ENCODE data around the gene YIPF1. TPM values are rescaled to one million over a fixed set of nuclear protein-coding genes. Genes with fewer than 3 reads are reported as not detected.

The YIPF1 gene
- 14.1 TPM for total RNA-seq

- DNase-seq, result peak; percentile 95
These were observed at the start of gene YIPF1 for GRCh38 chr1:53889304-53890298. YIPF1 (minus strand) TSS chr1:53889797; CDS start chr1:53888937, 860 bp downstream.

- DNase-seq, result no peak
These were observed 48.7 kb upstream of the YIPF1 start for GRCh38 chr1:53938136-53938830.

- DNase-seq, result no peak
These were observed 46.8 kb upstream of the YIPF1 start for GRCh38 chr1:53936430-53936829.

DNA sequence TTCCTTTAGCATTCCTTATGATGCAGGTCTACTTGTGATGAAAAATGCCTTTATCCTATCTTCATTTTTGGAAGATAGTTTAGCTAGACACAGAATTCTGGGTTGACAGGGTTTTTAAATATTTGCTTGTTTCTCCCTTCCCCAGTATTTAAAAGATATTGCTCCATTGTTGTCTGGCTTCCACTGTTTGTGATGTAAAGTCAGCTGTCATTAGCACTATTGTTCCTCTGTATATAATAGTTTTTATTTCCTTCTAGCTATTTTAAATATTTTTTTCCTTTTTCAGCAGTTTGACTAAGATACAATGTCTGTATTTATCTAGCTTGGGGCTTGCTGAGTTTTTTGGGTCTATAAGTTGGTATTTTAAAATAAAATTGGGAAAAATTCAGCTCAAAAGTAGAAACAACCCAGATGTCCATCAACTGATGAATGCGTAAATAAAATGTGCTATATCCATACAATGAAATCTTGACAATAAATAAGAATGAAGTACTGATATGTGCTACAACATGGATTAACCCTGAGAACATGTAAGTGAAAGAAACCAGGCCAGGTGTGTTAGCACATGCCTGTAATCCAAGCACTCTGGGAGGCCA, 44.7 kb upstream of the YIPF1 start:
- DNase-seq, result no peak

- no peak for DNase-seq
These were observed 41.9 kb upstream of the YIPF1 start for GRCh38 chr1:53931523-53931922.

DNA sequence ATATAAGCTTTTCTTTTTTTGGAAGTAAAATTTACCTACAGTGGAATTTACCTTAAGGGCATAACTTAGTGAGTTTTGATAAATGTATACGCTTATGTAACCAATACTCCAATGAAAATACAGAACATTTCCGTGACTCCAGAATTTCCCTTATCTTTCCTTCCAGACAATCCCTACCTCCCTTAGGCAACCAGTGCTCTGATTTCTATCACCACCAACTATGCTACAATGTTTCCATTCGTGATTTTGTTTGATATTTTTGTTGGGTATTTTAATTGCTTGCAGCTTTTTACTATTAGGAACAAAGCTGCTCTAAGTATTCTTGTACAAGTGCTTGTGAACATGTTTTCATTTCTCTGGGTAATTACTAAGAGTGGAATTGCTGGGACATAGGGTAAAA, 41.3 kb upstream of the YIPF1 start:
- DNase-seq, result no peak

DNA sequence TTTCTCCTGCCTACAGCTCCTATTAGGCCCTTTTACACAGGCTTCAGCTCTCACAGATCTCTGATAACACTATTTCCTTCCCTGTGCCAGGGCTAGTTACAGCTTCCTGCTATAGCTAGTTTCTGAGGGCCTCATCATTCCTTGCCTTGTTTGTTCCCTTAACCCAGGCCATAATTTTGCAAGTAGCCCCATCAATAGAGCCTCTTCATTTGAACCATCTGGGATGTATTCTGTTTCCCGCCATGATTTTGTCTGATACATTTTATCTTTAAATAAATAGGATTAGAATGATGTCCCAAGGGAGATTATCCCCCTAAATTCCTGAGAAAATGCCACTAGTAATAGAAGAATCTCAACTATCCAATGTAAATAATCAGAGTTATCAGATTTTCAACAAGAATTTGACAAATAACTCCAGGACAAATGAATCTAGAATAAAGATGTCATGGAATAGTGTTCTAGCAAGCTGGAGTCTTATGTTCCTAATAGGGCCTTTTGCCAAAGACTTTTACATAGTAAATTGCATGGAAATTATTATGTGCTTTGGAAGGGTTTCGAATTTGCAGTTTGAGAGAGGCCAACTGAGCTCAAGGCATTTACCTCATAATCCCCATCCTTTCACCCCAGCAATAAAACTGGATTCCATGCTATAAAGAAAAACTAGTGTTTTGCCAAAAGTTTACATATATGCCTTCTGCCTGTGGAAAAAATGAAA, 39.8 kb upstream of the YIPF1 start:
- no peak for DNase-seq

GRCh38 chr1:53927376-53927881, 37.8 kb upstream of the YIPF1 start:
- no peak for DNase-seq

DNA sequence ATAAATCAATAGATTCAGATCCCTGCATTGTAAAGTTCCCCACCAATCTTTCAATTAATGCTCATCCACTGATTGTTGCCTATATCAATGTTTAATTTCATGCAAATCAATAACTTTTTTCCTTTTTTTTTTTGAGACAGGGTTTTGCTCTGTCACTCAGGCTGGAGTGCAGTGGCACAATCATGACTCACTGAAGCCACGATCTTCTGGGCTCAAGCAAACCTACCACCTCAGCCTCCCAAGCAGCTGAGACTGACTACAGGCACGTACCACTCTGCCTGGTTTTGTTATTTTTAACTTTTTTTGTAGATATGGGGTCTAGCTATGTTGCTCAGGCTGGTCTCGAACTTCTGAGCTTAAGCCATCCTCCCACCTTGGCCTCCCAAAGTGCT, 30.1 kb upstream of the YIPF1 start:
- DNase-seq, result no peak

DNA sequence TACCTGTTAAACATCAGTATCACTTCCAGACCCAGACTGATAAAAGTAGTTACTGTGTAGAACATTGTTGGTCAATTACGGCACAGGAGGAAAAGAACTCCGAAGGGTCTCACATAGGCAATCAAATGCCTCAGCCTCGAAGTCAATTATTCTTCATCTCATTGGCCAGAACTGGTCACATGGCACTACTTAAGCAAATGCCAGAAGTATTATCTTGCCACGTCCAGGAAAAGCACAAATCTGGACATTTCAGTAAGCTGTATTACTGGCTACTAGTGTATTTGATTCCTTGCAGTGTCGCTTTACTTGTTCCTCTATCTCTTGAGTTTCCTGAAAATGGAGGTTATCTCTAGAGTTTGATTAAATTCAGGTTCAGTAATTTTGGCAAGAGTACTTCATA, 28.7 kb upstream of the YIPF1 start:
- no peak for DNase-seq

GRCh38 chr1:53913352-53914033, 23.9 kb upstream of the YIPF1 start:
- DNase-seq, result no peak

DNA sequence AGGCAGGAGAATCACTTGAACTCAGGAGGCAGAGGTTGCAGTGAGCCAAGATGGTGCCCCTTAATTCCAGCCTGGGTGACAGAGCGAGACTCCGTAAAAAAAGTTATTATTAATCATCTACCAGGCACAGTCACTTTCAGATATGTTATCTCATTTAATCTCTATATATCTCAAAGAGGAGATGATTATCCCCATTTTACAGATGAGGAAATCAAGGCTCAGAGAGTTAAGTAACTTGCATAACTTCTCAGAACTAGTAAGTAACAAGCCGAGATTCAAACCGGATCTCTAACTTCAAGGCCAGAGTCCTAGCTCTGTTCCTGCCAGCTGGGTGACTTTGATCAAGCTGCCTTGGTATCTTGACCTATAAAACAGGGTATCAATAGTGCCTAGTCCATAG, 21.8 kb upstream of the YIPF1 start:
- DNase-seq, result no peak

DNA sequence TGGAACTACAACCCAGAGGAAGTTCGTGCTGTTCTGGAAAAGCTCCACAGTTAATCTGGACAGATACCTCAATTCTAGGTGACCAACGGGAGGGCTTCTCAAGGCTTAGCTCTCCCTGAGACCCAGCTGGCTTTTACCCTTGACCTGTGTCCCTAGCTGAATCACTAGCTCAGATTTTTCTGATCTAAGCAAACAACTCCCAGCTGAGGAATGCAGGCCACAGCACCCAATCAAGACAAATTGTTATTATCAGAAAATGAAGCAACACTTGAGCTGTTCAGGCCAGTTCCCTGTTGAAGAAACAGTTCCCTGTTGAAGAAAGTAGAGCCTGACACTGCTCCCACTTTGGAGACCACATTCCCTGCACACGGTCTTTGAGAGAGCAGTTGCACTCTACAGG, 20.3 kb upstream of the YIPF1 start:
- no peak for DNase-seq

GRCh38 chr1:53906121-53906520, 16.5 kb upstream of the YIPF1 start:
- DNase-seq, result no peak

DNA sequence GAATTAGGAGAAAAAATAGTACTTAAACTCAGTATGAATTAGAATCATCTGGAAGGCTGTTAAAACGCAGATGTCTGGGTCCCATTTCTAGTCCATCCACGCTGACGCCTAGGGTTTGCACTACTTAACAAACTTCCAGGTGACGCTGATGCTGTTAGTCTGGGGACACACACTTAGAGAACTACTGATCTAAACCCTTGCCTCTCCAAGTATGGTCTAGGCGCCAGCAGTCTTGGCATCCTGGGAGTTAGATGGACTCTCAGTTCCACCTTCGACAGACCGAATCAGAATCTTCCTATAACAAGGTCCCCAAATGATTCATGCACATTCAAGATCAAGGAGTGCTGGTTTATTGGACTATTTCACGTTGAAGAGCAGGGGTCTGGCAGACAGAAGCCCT, 15.9 kb upstream of the YIPF1 start:
- no peak for DNase-seq

DNA sequence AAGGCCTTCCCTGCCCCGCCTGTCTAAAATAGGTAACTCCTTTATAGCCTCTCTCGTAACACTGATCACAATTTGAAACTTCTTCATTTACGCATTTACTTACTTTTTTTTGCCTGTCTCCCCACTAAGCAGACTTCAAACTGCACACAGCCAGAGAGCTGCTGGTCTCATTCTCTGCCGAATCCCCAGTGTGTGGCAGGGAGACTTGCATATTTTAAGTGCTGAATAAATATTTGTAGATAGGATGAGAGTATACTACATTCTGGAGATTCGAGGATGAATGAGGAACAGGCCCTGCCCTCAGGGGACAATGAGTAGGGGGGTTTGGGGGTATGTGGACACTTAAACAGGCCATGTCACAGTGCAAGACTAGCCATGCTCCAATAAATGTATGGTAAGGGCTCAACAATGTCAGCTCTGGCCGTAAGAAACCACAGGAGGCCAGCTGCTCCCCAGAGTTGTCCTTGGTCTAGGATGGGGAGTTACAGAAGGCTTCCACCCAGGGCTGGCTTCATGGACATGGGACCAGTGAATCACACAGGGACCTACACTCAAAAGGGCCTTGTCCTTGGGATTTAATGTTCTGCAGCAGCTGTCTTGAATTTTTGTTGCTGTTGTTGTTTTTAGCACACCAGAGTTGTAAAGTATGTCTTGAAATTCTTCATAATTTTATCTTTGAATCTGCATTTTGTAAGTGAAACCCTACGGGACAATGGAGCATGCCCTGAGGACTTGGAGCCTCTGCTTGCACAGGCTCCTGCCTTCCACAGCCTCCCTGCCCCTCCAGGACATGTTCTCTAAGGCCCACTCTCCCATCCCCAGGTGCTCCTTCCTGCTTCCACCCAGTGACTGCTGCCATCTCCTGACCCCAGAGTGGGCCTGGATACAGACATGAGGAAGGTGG, 12.9 kb upstream of the YIPF1 start:
- no peak for DNase-seq

DNA sequence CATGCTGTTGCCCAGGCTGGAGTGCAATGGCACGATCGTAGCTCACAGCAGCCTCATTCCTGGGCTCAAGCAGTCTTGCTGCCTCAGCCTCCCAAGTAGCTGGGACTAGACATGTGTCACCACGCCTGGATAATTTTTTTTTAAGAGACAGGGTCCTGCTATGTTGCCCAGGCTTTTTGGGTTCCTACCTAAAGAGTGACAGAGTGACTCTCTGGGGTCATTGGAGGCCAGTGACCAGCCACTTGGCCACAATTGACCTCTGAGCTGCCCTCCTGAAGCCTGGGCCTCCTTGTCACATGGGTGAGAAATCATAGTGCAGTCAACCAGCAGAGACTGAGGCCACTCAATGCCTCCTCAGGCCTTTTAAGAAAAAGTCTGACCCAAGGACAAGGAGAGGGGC, 10.1 kb upstream of the YIPF1 start:
- DNase-seq, result no peak

GRCh38 chr1:53899206-53899628, 9.6 kb upstream of the YIPF1 start:
- peak; percentile 58 for DNase-seq

GRCh38 chr1:53896635-53897229, 7.1 kb upstream of the YIPF1 start:
- DNase-seq, result peak; percentile 47

DNA sequence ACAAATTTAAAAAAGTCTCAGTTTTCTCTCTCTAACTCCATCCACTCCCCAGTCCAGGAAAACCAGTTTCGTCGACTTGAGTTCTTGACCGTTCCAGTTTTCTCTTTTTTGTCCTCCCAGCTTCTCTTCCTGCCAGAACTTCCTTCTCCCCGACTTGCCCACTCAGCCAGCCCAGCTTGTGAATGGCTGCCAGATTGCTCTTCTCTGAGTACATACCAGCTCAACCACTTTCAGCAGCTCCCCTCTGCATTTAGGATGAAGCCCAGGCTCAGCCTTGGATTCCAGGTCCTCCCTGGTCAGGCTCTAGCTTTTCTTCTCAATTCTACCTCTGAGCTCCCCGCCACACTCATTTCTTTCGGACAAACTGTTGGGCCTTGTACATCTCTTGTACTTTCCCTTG, 5.8 kb upstream of the YIPF1 start:
- DNase-seq, result no peak
